GM21529 (cell line): ENCODE data around the gene THUMPD1.
"Not testable (repeated sequence)": the region's sequence is repeated elsewhere in the genome, so short reads cannot be mapped to it uniquely, and the experiment has no call there.

Experiments used
- ATAC-seq: cut with Tn5 transposase; IDR thresholded peaks from one replicate; pipeline ENCODE4 v1.9.1; 2021; ENCODE audit not compliant: unreplicated experiment

Gene THUMPD1

GRCh38 chr16:20749474-20749873 is 7.9 kb upstream of the THUMPD1 start:
- ATAC-seq: no peak

- no peak for ATAC-seq
Observed at GRCh38 chr16:20747030-20747816, 5.6 kb upstream of the THUMPD1 start.

GRCh38 chr16:20746461-20746860 is 4.8 kb upstream of the THUMPD1 start:
- ATAC-seq: no peak

- ATAC-seq: no peak
Observed at GRCh38 chr16:20744922-20745440, 3.4 kb upstream of the THUMPD1 start.

- ATAC-seq: no peak
Observed at GRCh38 chr16:20743591-20743990, 2.0 kb upstream of the THUMPD1 start.

- ATAC-seq: peak; percentile 87
Observed at GRCh38 chr16:20740901-20741521, 607 bp downstream of the THUMPD1 start.

GRCh38 chr16:20740007-20740883 is 1.4 kb downstream of the THUMPD1 start:
- ATAC-seq: no peak

GRCh38 chr16:20735490-20735889 is 6.1 kb downstream of the THUMPD1 start:
- no peak for ATAC-seq

- ATAC-seq: no peak
Observed at GRCh38 chr16:20734782-20735181, 6.8 kb downstream of the THUMPD1 start.

DNA sequence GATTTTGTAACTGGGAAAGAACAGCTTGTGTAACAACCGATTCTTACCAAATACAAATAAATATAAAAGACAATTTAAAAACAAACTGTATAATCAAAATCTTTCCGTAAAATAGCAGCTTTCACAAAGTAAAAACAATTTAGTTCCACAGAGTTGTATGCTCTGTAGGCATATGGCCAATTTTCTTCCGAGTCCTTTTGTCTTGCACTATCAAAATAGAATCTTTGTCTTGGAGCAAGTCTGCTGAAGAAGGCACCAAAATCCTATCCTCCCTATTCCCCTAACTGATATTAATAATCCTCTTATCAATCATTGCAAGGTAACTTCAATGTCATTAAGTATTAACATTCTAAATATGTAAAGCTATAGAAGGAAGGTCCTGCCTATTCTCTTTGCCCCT is 7.6 kb downstream of the THUMPD1 start:
- ATAC-seq: no peak

GRCh38 chr16:20729141-20729540 is 12.5 kb downstream of the THUMPD1 start:
- ATAC-seq: no peak

GRCh38 chr16:20727181-20727580 is 14.4 kb downstream of the THUMPD1 start:
- no peak for ATAC-seq

GRCh38 chr16:20726661-20727060 is 15.0 kb downstream of the THUMPD1 start:
- no peak for ATAC-seq

- ATAC-seq: no peak
Observed at GRCh38 chr16:20720251-20720650, 21.4 kb downstream of the THUMPD1 start.

DNA sequence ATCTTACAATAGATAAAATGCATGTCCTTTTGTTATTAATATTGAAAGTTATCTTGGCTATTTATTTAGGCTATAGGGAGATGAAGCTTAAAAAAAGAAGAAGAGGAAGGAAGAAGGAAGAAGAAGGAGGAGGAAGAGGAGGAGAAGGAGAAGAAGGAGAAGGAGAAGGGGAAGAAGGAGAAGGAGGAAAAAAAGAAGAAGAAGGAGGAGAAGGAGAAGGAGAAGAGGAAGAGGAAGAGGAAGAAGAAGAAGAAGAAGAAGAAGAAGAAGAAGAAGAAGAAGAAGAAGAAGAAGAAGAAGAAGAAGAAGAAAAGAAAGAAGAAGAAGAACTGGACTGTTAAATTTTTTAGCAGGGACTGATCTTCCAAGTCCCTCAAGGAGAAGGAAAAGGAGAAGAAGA is 23.9 kb downstream of the THUMPD1 start:
- not testable (repeated sequence) for ATAC-seq

- no peak for ATAC-seq
Observed at GRCh38 chr16:20711277-20711911, 30.2 kb downstream of the THUMPD1 start.

- ATAC-seq: not testable (repeated sequence)
Observed at GRCh38 chr16:20708129-20708528, 33.5 kb downstream of the THUMPD1 start.

- ATAC-seq: no peak
Observed at GRCh38 chr16:20707461-20707860, 34.2 kb downstream of the THUMPD1 start.

DNA sequence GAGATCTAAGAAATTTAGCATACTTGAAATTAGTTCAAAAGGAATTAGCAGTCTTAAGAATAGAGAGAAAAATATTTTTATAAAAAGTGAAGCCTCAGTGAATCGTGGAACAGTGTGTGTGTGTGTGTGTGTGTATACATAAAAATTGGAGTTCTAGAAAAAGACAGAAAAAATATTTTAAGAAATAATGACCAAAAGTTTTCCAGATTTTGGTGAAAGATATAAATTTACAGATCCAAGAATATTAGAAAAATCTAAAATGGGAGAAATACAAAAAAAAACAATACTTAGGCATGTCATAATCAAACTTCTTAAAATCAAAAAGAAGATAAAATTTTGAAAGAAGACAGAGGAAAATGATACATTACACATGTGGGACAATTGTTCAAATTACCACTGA is 35.6 kb downstream of the THUMPD1 start:
- not testable (repeated sequence) for ATAC-seq

DNA sequence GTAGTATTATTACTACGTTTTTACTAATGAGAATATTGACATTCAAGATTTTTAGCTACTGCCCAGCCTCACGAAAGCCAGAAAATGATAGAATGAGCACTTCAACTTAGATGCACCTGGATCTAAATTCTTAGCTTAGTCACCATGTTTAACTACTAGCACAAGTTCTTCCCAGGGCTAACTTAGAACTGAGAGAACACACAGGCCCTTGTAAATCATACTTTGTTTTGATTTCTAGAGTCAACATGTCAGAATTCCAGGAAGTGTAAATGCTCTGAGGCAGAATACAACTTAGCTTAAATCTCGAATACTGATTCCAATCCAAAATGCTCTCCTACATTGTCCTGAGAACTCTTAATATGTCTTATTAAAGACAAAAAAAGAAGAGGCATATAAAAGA is 37.3 kb downstream of the THUMPD1 start:
- no peak for ATAC-seq

GRCh38 chr16:20701692-20702091 is 39.9 kb downstream of the THUMPD1 start:
- ATAC-seq: not testable (repeated sequence)
